AG04450 (cell line): ENCODE data around the gene COL8A1. TPM values are rescaled to one million over a fixed set of nuclear protein-coding genes. Genes with fewer than 3 reads are reported as not detected.

Source experiments
- CTCF ChIA-PET: fragments of 300-600, 350-600 bp; formaldehyde crosslinking; extraction: SDS; loops from one replicate; lab custom pipeline; 2022; ENCODE audit warnings: antibody characterized with exemption, inconsistent platforms; lab: Charles Lee
- POLR2A ChIA-PET: fragments of 350-600 bp; formaldehyde crosslinking; extraction: SDS; loops from one replicate; lab custom pipeline; 2021; ENCODE audit warnings: antibody characterized with exemption, inconsistent platforms; lab: Yijun Ruan, JAX
- DNase-seq: peaks from one replicate; pipeline ENCODE4 v3.0.0-alpha.2; 2011; ENCODE audit warnings: low read depth, low spot score
- H3K27ac ChIP-seq: one replicate; pipeline ENCODE4 v1.5.1; 2012; ENCODE audit warnings: low read depth, low read length, control low read depth
- H3K27me3 ChIP-seq: one replicate; pipeline ENCODE4 v1.6.0; 2012; ENCODE audit warnings: low read length; ENCODE audit not compliant: control insufficient read depth, insufficient read depth
- H3K4me3 ChIP-seq: 2 replicates; pipeline ENCODE4 v1.5.1; 2011; ENCODE audit warnings: mild to moderate bottlenecking, low read depth, low read length, control low read depth
- H3K9me3 ChIP-seq: 2 replicates; pipeline ENCODE4 v1.5.1; 2012; ENCODE audit warnings: low read length; ENCODE audit not compliant: control insufficient read depth, insufficient read depth
- polyA plus RNA-seq: library from polyadenylated mRNA; depleted of rRNA; stranded (reverse); fragments of >200 nt; gene quantifications from 2 replicates; pipeline ENCODE4 v1.2.3, GENCODE V29; 2011
- TF ChIP-seq, protein P1 (sequence below): IDR thresholded peaks from 2 replicates; pipeline ENCODE4 v1.5.1; 2011; ENCODE audit warnings: low read depth, low read length, control low read depth, inconsistent platforms

COL8A1 gene
- polyA plus RNA-seq, 1 experiment, result 101 TPM

- H3K9me3 ChIP-seq, result no peaks in the 10 kb centered on the region
- H3K27ac ChIP-seq, result no peak overlapping the region
- DNase-seq, result no peak
- CTCF ChIA-PET, result no interaction called here
- TF ChIP-seq, protein P1, sequence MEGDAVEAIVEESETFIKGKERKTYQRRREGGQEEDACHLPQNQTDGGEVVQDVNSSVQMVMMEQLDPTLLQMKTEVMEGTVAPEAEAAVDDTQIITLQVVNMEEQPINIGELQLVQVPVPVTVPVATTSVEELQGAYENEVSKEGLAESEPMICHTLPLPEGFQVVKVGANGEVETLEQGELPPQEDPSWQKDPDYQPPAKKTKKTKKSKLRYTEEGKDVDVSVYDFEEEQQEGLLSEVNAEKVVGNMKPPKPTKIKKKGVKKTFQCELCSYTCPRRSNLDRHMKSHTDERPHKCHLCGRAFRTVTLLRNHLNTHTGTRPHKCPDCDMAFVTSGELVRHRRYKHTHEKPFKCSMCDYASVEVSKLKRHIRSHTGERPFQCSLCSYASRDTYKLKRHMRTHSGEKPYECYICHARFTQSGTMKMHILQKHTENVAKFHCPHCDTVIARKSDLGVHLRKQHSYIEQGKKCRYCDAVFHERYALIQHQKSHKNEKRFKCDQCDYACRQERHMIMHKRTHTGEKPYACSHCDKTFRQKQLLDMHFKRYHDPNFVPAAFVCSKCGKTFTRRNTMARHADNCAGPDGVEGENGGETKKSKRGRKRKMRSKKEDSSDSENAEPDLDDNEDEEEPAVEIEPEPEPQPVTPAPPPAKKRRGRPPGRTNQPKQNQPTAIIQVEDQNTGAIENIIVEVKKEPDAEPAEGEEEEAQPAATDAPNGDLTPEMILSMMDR, result no peak
- H3K4me3 ChIP-seq, result no peak overlapping the region
- POLR2A ChIA-PET, result no interaction called here
- no peaks in the 10 kb centered on the region for H3K27me3 ChIP-seq
Observed at GRCh38 chr3:99713440-99713839, 75.0 kb downstream of the COL8A1 start.

DNA sequence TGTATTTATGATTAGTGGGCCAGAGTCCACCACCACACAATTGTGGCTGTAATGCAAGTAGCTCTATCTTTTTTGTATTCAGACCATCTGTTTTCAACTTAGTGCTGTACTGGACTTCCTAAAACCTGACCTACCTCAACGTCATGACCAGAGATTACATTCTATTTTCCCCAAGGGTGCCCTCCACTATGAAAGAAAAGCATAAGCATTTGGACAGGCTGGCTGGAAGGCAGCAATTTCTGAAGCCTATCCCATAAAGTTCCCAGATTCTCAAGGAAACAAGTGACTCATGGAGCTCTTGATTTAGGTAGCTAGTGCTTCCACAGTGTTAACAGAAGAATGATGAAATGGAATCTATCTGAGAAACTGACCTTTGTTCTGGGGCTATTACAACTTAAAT is 75.8 kb downstream of the COL8A1 start:
- TF ChIP-seq, protein P1, result no peak
- DNase-seq, result no peak
- H3K27me3 ChIP-seq, result no peaks in the 10 kb centered on the region
- H3K4me3 ChIP-seq, result no peak overlapping the region
- CTCF ChIA-PET, result interaction anchor here (0.5 kb wide), 1 partner anchor 88 kb away, joined by 3 read pairs; no protein-coding TSS in a partner anchor
- H3K9me3 ChIP-seq, result no peaks in the 10 kb centered on the region
- H3K27ac ChIP-seq, result no peak overlapping the region
- POLR2A ChIA-PET, result no interaction called here

- DNase-seq, result no peak
- H3K9me3 ChIP-seq, result no peaks in the 10 kb centered on the region
- ChIA-PET CTCF (interaction anchor here (0.5 kb wide), 1 partner anchor 88 kb away, joined by 3 read pairs; no protein-coding TSS in a partner anchor), POLR2A (no interaction called here)
- no peak overlapping the region for H3K4me3 ChIP-seq
- no peak overlapping the region for H3K27ac ChIP-seq
- TF ChIP-seq, protein P1, result no peak
- no peaks in the 10 kb centered on the region for H3K27me3 ChIP-seq
Observed at GRCh38 chr3:99714575-99714974, 76.2 kb downstream of the COL8A1 start.

DNA sequence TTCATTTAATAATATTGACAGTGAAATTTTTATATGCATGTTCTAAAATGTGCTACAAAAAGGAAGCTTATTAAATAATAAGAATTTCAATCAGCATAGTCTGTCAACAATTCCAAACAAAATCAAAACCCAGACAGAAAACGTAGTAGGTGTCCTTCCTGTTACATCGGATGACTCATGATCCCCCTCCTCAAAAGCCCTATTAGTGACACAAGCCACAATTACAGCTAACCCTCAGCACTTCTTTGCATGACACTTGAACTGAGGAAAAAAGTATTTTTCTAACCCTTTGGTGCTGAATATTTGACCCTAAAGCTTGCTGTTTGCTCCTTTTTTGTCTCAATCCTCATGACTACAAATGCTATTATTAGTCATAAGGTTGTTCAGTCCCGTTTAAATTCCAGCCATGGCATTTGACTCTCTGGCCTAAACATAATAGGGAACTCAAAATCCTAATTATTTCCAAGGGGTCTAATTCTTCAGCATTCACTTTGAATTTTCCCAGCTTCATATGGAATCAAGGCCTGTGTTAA is 78.1 kb downstream of the COL8A1 start:
- TF ChIP-seq, protein P1, result no peak
- H3K27ac ChIP-seq, result no peak overlapping the region
- no peak overlapping the region for H3K4me3 ChIP-seq
- no peak for DNase-seq
- CTCF ChIA-PET, result interaction anchor here (1.2 kb wide), 1 partner anchor 38 kb away, joined by 3 read pairs; no protein-coding TSS in a partner anchor
- POLR2A ChIA-PET, result no interaction called here
- H3K9me3 ChIP-seq, result no peaks in the 10 kb centered on the region
- no peaks in the 10 kb centered on the region for H3K27me3 ChIP-seq

DNA sequence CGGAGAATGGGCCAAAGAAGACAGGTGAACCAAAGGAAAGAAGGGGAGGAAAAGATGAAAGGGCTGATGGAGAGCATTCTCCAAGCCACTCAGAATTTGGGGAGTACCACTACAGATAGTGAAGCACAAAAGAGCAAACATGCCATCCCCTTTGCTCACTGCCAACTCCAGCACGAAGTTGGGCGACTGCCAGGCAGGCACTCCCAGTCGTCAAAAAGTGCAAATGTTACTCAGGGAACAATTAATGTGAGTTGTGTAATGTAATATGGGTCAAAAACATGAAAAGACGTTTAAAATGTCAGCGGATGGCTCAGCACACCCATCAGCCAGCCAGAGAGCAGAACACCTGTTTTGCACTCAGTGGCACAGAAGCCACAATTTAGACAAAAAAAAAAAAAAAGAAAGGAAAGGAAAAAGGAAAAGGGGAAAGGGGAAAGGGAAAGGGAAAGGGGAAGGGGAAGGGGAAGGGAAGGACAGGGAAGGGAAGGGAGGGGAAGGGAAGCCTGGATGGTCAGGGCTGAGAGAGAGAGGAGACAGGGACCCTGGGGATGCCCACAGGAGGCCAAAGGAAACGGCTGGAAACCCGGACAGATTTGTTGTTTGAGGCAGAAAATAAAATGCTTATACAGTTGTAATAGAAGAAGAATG is 82.7 kb downstream of the COL8A1 start:
- H3K4me3 ChIP-seq, result no peak overlapping the region
- no peaks in the 10 kb centered on the region for H3K27me3 ChIP-seq
- TF ChIP-seq, protein P1, result no peak
- no peak overlapping the region for H3K27ac ChIP-seq
- ChIA-PET CTCF (no interaction called here), POLR2A (no interaction called here)
- no peak for DNase-seq
- H3K9me3 ChIP-seq, result no peaks in the 10 kb centered on the region
